ENCODE results near the gene UQCRHL. TPM values are rescaled to one million over a fixed set of nuclear protein-coding genes. Genes with fewer than 3 reads are reported as not detected.
A peak's percentile ranks its signal among the peaks of the same experiment; 100 is the strongest.
"Not testable (repeated sequence)": the region's sequence is repeated elsewhere in the genome, so short reads cannot be mapped to it uniquely, and the experiment has no call there.

UQCRHL gene
- total RNA-seq, 1 donor from 2014 or later = 4.8 TPM

GRCh38 chr1:15833069-15833679, 25.7 kb upstream of the UQCRHL start:
- H3K4me2 ChIP-seq = peak overlapping the region; percentile 82
- H3K9me3 Mint-ChIP-seq = peaks cover 2% of the 10 kb centered on the region
- H3F3A ChIP-seq (ENCODE audit: low read depth) = peaks cover 69% of the 10 kb centered on the region
- peaks cover 12% of the 10 kb centered on the region for H3K36me3 Mint-ChIP-seq
- H4K20me1 ChIP-seq (ENCODE audit: low read depth) = no peaks in the 10 kb centered on the region
- H3K27ac ChIP-seq = no peak overlapping the region
- no peaks in the 10 kb centered on the region for H3K27me3 ChIP-seq
- H3K27ac Mint-ChIP-seq = no peak overlapping the region
- H3K4me1 Mint-ChIP-seq = peaks cover 40% of the 10 kb centered on the region
- H3K4me3 Mint-ChIP-seq = peak overlapping the region; percentile 95
- H2AFZ ChIP-seq (replicated peaks) = no peak overlapping the region
- peaks cover 4% of the 10 kb centered on the region for H3K27me3 Mint-ChIP-seq (ENCODE audit: insufficient read depth, low read depth)
- no peaks in the 10 kb centered on the region for H3K36me3 ChIP-seq
- peak overlapping the region; percentile 66 for H3K4me3 ChIP-seq
- TF ChIP-seq CTCF (IDR thresholded peaks at IDR 0.05) (no peak), EZH2phosphoT487 (IDR thresholded peaks at IDR 0.05) (no peak), EZH2 (IDR thresholded peaks at IDR 0.05) (no peak)
- DNase-seq (ENCODE audit: low spot score) = no peak
- peaks cover 6% of the 10 kb centered on the region for H3K4me1 ChIP-seq
- H3K9me3 ChIP-seq (ENCODE audit: low read depth) = no peaks in the 10 kb centered on the region
- peaks cover 27% of the 10 kb centered on the region for H3K79me2 ChIP-seq (ENCODE audit: low read depth)
- no peak overlapping the region for H3K9ac ChIP-seq

- Histone ChIP-seq H3K4me2 (no peak overlapping the region), H2AFZ (replicated peaks) (no peak overlapping the region), H3K79me2 (ENCODE audit: low read depth) (peaks cover 27% of the 10 kb centered on the region), H3K27me3 (no peaks in the 10 kb centered on the region), H3K4me3 (no peak overlapping the region), H4K20me1 (ENCODE audit: low read depth) (no peaks in the 10 kb centered on the region), H3F3A (ENCODE audit: low read depth) (peaks cover 44% of the 10 kb centered on the region), H3K9me3 (ENCODE audit: low read depth) (no peaks in the 10 kb centered on the region), H3K4me1 (peaks cover 6% of the 10 kb centered on the region), H3K36me3 (no peaks in the 10 kb centered on the region), H3K27ac (no peak overlapping the region), H3K9ac (no peak overlapping the region)
- peaks cover 34% of the 10 kb centered on the region for H3K4me1 Mint-ChIP-seq
- no peaks in the 10 kb centered on the region for H3K9me3 Mint-ChIP-seq
- DNase-seq (ENCODE audit: low spot score) = peak; percentile 15
- TF ChIP-seq CTCF (IDR thresholded peaks at IDR 0.05) (peak; percentile 23), EZH2 (IDR thresholded peaks at IDR 0.05) (no peak)
- H3K4me3 Mint-ChIP-seq = no peak overlapping the region
- peaks cover 10% of the 10 kb centered on the region for H3K36me3 Mint-ChIP-seq
- H3K27me3 Mint-ChIP-seq (ENCODE audit: insufficient read depth, low read depth) = peaks cover 4% of the 10 kb centered on the region
- no peak overlapping the region for H3K27ac Mint-ChIP-seq
Measured at GRCh38 chr1:15830258-15830657, 22.8 kb upstream of the UQCRHL start.

GRCh38 chr1:15828931-15829330, 21.5 kb upstream of the UQCRHL start:
- Histone ChIP-seq H3F3A (ENCODE audit: low read depth) (peaks cover 32% of the 10 kb centered on the region), H3K79me2 (ENCODE audit: low read depth) (peaks cover 24% of the 10 kb centered on the region)
- H3K9ac ChIP-seq; H3K9me3 Mint-ChIP-seq; H3K9me3 ChIP-seq (ENCODE audit: low read depth); H3K27me3 Mint-ChIP-seq (ENCODE audit: insufficient read depth, low read depth); H3K4me3 ChIP-seq; H3K36me3 ChIP-seq; H3K27ac ChIP-seq; DNase-seq (ENCODE audit: low spot score); H3K27me3 ChIP-seq; H3K4me1 ChIP-seq; H3K27ac Mint-ChIP-seq; H3K4me3 Mint-ChIP-seq; H4K20me1 ChIP-seq (ENCODE audit: low read depth); H3K4me2 ChIP-seq; H2AFZ ChIP-seq (replicated peaks); H3K36me3 Mint-ChIP-seq: not testable (repeated sequence)
- H3K4me1 Mint-ChIP-seq = peaks cover 30% of the 10 kb centered on the region

- not testable (repeated sequence) for H3K9me3 ChIP-seq (ENCODE audit: low read depth); H3K4me3 ChIP-seq; H3K27ac Mint-ChIP-seq; H4K20me1 ChIP-seq (ENCODE audit: low read depth); H3K36me3 Mint-ChIP-seq; H2AFZ ChIP-seq (replicated peaks); DNase-seq (ENCODE audit: low spot score); H3K4me3 Mint-ChIP-seq; H3K4me2 ChIP-seq; H3K27me3 ChIP-seq; H3K9me3 Mint-ChIP-seq; H3K36me3 ChIP-seq; H3K9ac ChIP-seq; H3K4me1 ChIP-seq; H3K27me3 Mint-ChIP-seq (ENCODE audit: insufficient read depth, low read depth); H3K27ac ChIP-seq
- peaks cover 22% of the 10 kb centered on the region for H3K4me1 Mint-ChIP-seq
- Histone ChIP-seq H3F3A (ENCODE audit: low read depth) (peaks cover 26% of the 10 kb centered on the region), H3K79me2 (ENCODE audit: low read depth) (peaks cover 10% of the 10 kb centered on the region)
Measured at GRCh38 chr1:15827567-15827966, 20.1 kb upstream of the UQCRHL start.

Measured in neural progenitor cell (in vitro differentiated cells).